Measurements from ENCODE around the gene PDE10A. TPM values are rescaled to one million over a fixed set of nuclear protein-coding genes. Genes with fewer than 3 reads are reported as not detected.

The PDE10A gene
- total and polyA plus RNA-seq, 2 of the 13 experiments (the other 11 are each of a cell fraction or from before 2014, with no cell fraction given), result not detected

DNA sequence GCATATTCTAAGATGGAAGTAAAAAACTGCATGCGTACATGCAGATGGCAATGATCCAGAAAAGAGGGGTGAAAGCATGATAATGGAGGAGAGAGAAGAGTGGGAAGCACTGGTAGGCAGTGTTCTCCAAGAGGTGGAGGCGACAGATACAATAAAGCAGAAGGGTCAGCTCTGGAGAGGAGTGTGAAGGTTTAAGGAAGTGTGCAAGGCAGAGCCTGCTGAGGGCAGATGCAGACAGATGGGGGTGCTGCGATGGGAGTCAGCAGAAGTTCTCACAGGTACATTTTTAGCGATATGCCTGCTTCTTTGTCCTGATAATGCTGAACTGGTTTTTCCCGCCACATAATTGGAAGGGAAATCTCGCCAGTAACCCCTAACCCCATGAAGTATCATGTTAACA, 272.6 kb downstream of the PDE10A start:
- H3K36me3 ChIP-seq (replicated peaks in 1 of 2; ENCODE audit: control insufficient read depth in 1 of 2, insufficient read depth in 2 of 2, low read length in 2 of 2), result no peaks in the 10 kb centered on the region
- ChIA-PET CTCF (ENCODE audit: low intra/inter-chr PET ratio, low total read pairs) (no interaction called here), POLR2A (no interaction called here)
- FAIRE-seq (no peak), ATAC-seq (no peak), DNase-seq (ENCODE audit: low spot score) (no peak)
- intact Hi-C loops (cut with micrococcal nuclease; ENCODE audit: unreplicated experiment), result no loop called here
- no peak overlapping the region for H2AFZ ChIP-seq (ENCODE audit: low read length)
- H3K9ac ChIP-seq (ENCODE audit: insufficient read depth, low read depth, low read length), result no peak overlapping the region
- H4K20me1 ChIP-seq (ENCODE audit: insufficient read depth, low read length), result no peaks in the 10 kb centered on the region
- no peak overlapping the region for H3K4me2 ChIP-seq (ENCODE audit: low read depth, low read length)
- H3K27ac ChIP-seq (ENCODE audit: extremely low read length, insufficient read depth, low read length), result no peak overlapping the region
- no peaks in the 10 kb centered on the region for H3K79me2 ChIP-seq (ENCODE audit: insufficient read depth, low read length)
- H3K4me3 ChIP-seq (replicated peaks in 1 of 3; ENCODE audit: insufficient read depth in 1 of 3, low read depth in 2 of 3, low read length in 3 of 3), result no peak overlapping the region
- WGBS (ENCODE audit: low lambda C conversion rate), result 20% methylated on average over 6 of the region's 6 CpGs
- in situ Hi-C loops (cut with HindIII; ENCODE audit: extremely low pct_ligation_motif_present, low pct_unique_long_range_greater_than_20kb), result no loop called here
- peaks cover 2% of the 10 kb centered on the region; the same call in 1 of the 2 replicates for H3K9me3 ChIP-seq (ENCODE audit: low read length)
- no TSS peak for BruUV-seq (replicated peaks)
- no peaks in the 10 kb centered on the region for H3K27me3 ChIP-seq (ENCODE audit: control insufficient read depth in 1 of 2, insufficient read depth in 2 of 2, low read length in 2 of 2)
- H3K4me1 ChIP-seq (ENCODE audit: insufficient read depth, low read length), result no peaks in the 10 kb centered on the region
- no peak for TF ChIP-seq CC2D1A (CRISPR knock-in tag; IDR thresholded peaks at IDR 0.05)
- no peak for TF ChIP-seq ARNTL (CRISPR knock-in tag; IDR thresholded peaks at IDR 0.05)
- TF ChIP-seq ZNF180 (CRISPR knock-in tag; IDR thresholded peaks at IDR 0.05; ENCODE audit: borderline replicate concordance, low read depth), result no peak
- TF ChIP-seq ZNF75D (CRISPR knock-in tag; IDR thresholded peaks at IDR 0.05; ENCODE audit: borderline replicate concordance), result no peak
- TF ChIP-seq HDAC2 (CRISPR knock-in tag; IDR thresholded peaks at IDR 0.05), result no peak
- TF ChIP-seq ZNF335 (CRISPR knock-in tag; IDR thresholded peaks at IDR 0.05), result no peak
- no peak for TF ChIP-seq ZNF496 (CRISPR knock-in tag; IDR thresholded peaks at IDR 0.05; ENCODE audit: insufficient replicate concordance)
- TF ChIP-seq ZBTB14 (CRISPR knock-in tag; IDR thresholded peaks at IDR 0.05), result no peak
- TF ChIP-seq ZFP41 (CRISPR knock-in tag; IDR thresholded peaks at IDR 0.05; ENCODE audit: borderline replicate concordance), result no peak
- TF ChIP-seq, protein P1, sequence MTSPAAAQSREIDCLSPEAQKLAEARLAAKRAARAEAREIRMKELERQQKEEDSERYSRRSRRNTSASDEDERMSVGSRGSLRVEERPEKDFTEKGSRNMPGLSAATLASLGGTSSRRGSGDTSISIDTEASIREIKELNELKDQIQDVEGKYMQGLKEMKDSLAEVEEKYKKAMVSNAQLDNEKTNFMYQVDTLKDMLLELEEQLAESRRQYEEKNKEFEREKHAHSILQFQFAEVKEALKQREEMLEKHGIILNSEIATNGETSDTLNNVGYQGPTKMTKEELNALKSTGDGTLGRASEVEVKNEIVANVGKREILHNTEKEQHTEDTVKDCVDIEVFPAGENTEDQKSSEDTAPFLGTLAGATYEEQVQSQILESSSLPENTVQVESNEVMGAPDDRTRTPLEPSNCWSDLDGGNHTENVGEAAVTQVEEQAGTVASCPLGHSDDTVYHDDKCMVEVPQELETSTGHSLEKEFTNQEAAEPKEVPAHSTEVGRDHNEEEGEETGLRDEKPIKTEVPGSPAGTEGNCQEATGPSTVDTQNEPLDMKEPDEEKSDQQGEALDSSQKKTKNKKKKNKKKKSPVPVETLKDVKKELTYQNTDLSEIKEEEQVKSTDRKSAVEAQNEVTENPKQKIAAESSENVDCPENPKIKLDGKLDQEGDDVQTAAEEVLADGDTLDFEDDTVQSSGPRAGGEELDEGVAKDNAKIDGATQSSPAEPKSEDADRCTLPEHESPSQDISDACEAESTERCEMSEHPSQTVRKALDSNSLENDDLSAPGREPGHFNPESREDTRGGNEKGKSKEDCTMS (CRISPR knock-in tag; conservative IDR thresholded peaks at IDR 0.05), result no peak
- no peak for TF ChIP-seq BCLAF1 (IDR thresholded peaks at IDR 0.05)
- TF ChIP-seq, protein P2, sequence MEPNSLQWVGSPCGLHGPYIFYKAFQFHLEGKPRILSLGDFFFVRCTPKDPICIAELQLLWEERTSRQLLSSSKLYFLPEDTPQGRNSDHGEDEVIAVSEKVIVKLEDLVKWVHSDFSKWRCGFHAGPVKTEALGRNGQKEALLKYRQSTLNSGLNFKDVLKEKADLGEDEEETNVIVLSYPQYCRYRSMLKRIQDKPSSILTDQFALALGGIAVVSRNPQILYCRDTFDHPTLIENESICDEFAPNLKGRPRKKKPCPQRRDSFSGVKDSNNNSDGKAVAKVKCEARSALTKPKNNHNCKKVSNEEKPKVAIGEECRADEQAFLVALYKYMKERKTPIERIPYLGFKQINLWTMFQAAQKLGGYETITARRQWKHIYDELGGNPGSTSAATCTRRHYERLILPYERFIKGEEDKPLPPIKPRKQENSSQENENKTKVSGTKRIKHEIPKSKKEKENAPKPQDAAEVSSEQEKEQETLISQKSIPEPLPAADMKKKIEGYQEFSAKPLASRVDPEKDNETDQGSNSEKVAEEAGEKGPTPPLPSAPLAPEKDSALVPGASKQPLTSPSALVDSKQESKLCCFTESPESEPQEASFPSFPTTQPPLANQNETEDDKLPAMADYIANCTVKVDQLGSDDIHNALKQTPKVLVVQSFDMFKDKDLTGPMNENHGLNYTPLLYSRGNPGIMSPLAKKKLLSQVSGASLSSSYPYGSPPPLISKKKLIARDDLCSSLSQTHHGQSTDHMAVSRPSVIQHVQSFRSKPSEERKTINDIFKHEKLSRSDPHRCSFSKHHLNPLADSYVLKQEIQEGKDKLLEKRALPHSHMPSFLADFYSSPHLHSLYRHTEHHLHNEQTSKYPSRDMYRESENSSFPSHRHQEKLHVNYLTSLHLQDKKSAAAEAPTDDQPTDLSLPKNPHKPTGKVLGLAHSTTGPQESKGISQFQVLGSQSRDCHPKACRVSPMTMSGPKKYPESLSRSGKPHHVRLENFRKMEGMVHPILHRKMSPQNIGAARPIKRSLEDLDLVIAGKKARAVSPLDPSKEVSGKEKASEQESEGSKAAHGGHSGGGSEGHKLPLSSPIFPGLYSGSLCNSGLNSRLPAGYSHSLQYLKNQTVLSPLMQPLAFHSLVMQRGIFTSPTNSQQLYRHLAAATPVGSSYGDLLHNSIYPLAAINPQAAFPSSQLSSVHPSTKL (CRISPR knock-in tag; IDR thresholded peaks at IDR 0.05), result no peak
- no peak for TF ChIP-seq BCL3 (CRISPR knock-in tag; IDR thresholded peaks at IDR 0.05)

All from HepG2 (cell line).